GM10266 (cell line): Measurements from ENCODE around the gene LGMN.
"Not testable (repeated sequence)": the region's sequence is repeated elsewhere in the genome, so short reads cannot be mapped to it uniquely, and the experiment has no call there.

ENCODE experiments used
- DNase-seq: peaks from one replicate; pipeline ENCODE4 v3.0.0; 2012; ENCODE audit errors: extremely low spot score
- CTCF ChIP-seq: IDR thresholded peaks from 2 replicates; pipeline ENCODE4 v1.5.1; 2012; ENCODE audit warnings: mild to moderate bottlenecking, low read depth; ENCODE audit not compliant: control insufficient read depth, insufficient read depth; ENCODE audit errors: missing control alignments

The LGMN gene

GRCh38 chr14:92774572-92774971, 26.1 kb upstream of the LGMN start:
- TF ChIP-seq CTCF, result no peak
- DNase-seq, result no peak

- DNase-seq, result no peak
- no peak for TF ChIP-seq CTCF
These were observed 22.1 kb upstream of the LGMN start for GRCh38 chr14:92770484-92770883.

- no peak for TF ChIP-seq CTCF
- no peak for DNase-seq
These were observed 20.4 kb upstream of the LGMN start for GRCh38 chr14:92768795-92769194.

GRCh38 chr14:92768236-92768635, 19.8 kb upstream of the LGMN start:
- DNase-seq, result peak; percentile 51

DNA sequence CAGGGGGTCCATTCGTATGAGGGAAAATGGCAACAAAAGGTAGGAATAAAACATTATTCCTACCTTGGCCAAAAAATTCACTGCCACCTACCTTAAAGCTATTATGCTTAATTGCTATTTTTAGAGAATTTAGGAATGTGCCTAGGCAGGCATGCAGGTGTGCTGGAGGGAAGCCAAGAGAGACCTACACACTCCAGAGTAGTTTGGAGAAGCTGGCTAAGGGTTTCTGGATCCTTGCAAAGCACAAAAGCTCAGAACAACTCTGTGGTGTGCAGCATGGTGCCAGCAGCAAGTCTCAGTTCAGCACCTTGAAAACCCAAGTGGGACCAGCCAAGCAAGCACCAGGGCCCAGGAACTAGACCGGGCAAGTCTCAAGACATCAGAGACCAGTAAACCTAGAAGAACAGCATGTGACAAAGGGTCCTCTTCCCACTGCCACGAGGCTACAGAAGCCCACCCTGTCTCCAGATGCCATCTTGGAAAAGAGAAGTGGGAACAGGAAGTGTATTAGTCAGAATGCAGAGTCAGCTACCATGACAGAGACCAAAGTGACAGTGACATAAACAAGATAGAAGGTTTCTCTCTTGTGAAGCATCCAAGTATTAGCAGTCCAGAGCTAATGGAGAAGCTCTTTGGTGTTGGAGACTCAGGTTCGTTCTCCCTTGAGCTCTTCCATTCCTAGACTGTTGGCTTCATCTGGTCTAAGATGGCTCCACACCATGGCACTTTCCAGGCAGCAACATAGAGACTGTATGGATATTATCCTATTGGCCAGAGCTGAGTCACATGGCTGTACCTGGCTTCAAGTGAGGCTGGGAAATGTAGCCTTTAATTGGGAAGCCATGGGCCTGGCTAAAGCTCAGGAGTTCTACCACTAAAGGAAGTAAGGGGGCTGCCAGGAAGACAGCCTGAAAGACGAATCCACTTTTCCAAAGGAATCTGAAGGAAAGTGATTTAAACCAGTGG, 15.5 kb upstream of the LGMN start:
- not testable (repeated sequence) for DNase-seq

DNA sequence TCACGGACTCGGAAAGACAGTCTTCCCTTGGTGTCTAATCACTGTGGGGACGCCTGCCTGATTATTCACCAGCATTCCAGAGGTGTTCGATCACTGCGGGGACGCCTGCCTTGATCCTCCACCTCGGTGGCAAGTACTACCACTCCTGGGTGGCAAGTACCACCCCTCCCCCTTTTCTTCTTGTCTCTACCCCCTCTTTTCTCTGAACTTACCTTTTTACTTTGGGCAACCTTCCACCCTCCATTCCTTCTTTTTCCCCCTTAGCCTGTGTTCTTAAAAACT, 12.0 kb upstream of the LGMN start:
- TF ChIP-seq CTCF, result no peak
- no peak for DNase-seq

DNA sequence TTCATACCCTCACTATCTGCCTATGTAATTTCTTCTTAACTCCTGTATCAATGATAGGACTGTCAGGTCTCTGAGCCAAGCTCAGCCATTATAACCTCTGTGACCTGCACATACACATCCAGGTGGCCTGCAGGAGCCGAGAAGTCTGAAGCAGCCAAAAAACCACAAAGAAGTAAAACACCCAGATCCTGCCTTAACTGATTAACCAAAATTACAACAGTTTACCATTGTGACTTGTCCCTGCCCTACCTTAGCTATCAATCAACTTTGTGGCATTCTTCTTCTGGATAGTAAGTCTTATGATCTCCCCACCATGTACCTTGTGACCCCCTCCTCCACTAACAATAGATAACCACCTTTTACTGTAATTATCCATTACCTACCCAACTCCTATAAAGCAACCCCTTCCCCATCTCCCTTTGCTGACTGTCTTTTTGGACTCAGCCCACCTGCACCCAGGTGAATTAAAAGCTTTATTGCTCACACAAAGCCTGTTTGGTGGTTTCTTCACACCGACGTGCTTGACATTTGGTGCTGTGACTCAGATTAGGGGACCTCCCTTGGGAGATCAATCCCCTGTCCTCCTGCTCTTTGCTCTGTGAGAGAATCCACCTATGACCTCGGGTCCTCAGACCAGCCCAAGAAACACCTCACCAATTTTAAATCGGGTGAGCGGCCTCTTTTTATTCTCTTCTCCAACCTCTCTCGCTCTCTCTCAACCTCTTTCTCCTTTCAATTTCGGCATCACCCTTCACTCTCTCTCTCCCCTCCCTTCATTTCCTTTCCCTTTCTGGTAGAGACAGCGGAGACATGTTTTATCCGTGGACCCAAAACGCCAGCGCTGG, 11.5 kb upstream of the LGMN start:
- no peak for TF ChIP-seq CTCF
- DNase-seq, result no peak

- no peak for TF ChIP-seq CTCF
- DNase-seq, result no peak
These were observed 10.9 kb upstream of the LGMN start for GRCh38 chr14:92759300-92759678.
